HEK293T (cell line): Measurements from ENCODE around the gene FAM135A.
"Not testable (repeated sequence)": the region's sequence is repeated elsewhere in the genome, so short reads cannot be mapped to it uniquely, and the experiment has no call there.

Source experiments
- CTCF ChIA-PET: fragments of 350-600 bp; formaldehyde crosslinking; extraction: SDS; loops from one replicate; lab custom pipeline; 2021; ENCODE audit warnings: antibody characterized with exemption, inconsistent platforms; lab: Yijun Ruan, JAX
- POLR2A ChIA-PET: fragments of 350-600 bp; formaldehyde crosslinking; extraction: SDS; loops from one replicate; lab custom pipeline; 2020; ENCODE audit warnings: antibody characterized with exemption, inconsistent platforms; lab: Yijun Ruan, JAX
- DNase-seq: peaks from one replicate; pipeline ENCODE4 v3.0.0; 2012; ENCODE audit warnings: mixed read lengths; ENCODE audit errors: extremely low spot score
- ARNT ChIP-seq: fragments of 450-650 bp; IDR thresholded peaks from 2 replicates; pipeline ENCODE4 v1.6.1; 2017; ENCODE audit warnings: mild to moderate bottlenecking
- BHLHE40 ChIP-seq: fragments of 450-650 bp; IDR thresholded peaks from 2 replicates; pipeline ENCODE4 v1.6.1; 2016; ENCODE audit warnings: mild to moderate bottlenecking, moderate library complexity, borderline replicate concordance
- CTBP1 ChIP-seq: fragments of 450-650 bp; IDR thresholded peaks from 2 replicates; pipeline ENCODE4 v1.6.1; 2016; ENCODE audit warnings: borderline replicate concordance
- ELF4 ChIP-seq: fragments of 450-650 bp; IDR thresholded peaks from 2 replicates; pipeline ENCODE4 v1.6.1; 2017; ENCODE audit warnings: antibody characterized with exemption
- FOXA1 ChIP-seq: fragments of 450-650 bp; IDR thresholded peaks from 2 replicates; pipeline ENCODE4 v1.6.1; 2016; ENCODE audit warnings: mild to moderate bottlenecking
- FOXK2 ChIP-seq: fragments of 450-650 bp; IDR thresholded peaks from 2 replicates; pipeline ENCODE4 v1.6.1; 2016; ENCODE audit warnings: mild to moderate bottlenecking
- FOXM1 ChIP-seq: fragments of 450-650 bp; IDR thresholded peaks from 2 replicates; pipeline ENCODE4 v1.6.1; 2017; ENCODE audit warnings: mild to moderate bottlenecking, borderline replicate concordance
- HDGF ChIP-seq: fragments of 450-650 bp; IDR thresholded peaks from 2 replicates; pipeline ENCODE4 v1.6.1; 2017; ENCODE audit warnings: antibody characterized with exemption, borderline replicate concordance
- L3MBTL2 ChIP-seq: fragments of 450-650 bp; conservative IDR thresholded peaks from 2 replicates; pipeline ENCODE4 v1.6.1; 2016; ENCODE audit warnings: mild to moderate bottlenecking
- LEF1 ChIP-seq: fragments of 450-650 bp; IDR thresholded peaks from 2 replicates; pipeline ENCODE4 v1.6.1; 2017; ENCODE audit warnings: mild to moderate bottlenecking, borderline replicate concordance
- NFRKB ChIP-seq: fragments of 450-650 bp; IDR thresholded peaks from 2 replicates; pipeline ENCODE4 v1.6.1; 2016; ENCODE audit warnings: mild to moderate bottlenecking, moderate library complexity
- SP1 ChIP-seq: fragments of 450-650 bp; IDR thresholded peaks from 2 replicates; pipeline ENCODE4 v1.6.1; 2017
- SUZ12 ChIP-seq: fragments of 450-650 bp; IDR thresholded peaks from 2 replicates; pipeline ENCODE4 v1.6.1; 2016; ENCODE audit warnings: mild to moderate bottlenecking
- TARDBP ChIP-seq: fragments of 450-650 bp; IDR thresholded peaks from 2 replicates; pipeline ENCODE4 v1.6.1; 2016
- ZNF384 ChIP-seq: fragments of 450-650 bp; IDR thresholded peaks from 2 replicates; pipeline ENCODE4 v1.6.1; 2016
- TF ChIP-seq, protein P1 (sequence below): fragments of 450-650 bp; IDR thresholded peaks from 2 replicates; pipeline ENCODE4 v1.6.1; 2016

The FAM135A gene

DNA sequence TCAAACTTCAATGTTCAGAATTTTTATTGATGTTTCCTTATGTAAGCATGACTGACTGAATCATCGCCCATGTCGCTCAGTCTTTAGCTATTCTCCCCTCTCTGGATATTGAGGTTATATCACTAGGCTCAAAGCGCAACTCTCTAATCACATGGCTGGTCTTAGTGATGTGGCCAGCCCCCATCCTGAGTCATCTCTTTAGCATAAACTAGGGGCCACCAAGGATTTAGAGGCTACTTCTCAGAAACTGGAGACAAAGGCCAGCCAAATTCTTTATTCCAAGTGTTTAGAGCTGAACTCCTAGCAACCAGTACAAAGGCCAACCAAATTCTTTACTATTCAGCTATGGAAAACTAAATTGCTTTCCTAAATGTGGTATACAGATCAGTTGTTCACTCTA lies 61.4 kb downstream of the FAM135A start:
- ChIA-PET CTCF (no interaction called here), POLR2A (interaction anchor here (0.9 to 1.1 kb wide), 3 partner anchors 62 to 92 kb away, joined by 3 read pairs; partner anchors contain the start of genes FAM135A and SDHAF4)
- no peak for DNase-seq
- TF ChIP-seq SUZ12 (no peak), HDGF (no peak), ZNF384 (no peak), LEF1 (no peak), NFRKB (no peak), CTBP1 (no peak), FOXM1 (no peak), SP1 (no peak), FOXA1 (no peak), TARDBP (no peak), L3MBTL2 (no peak), FOXK2 (no peak), ARNT (no peak), ELF4 (no peak), BHLHE40 (no peak)
- TF ChIP-seq, protein P1, sequence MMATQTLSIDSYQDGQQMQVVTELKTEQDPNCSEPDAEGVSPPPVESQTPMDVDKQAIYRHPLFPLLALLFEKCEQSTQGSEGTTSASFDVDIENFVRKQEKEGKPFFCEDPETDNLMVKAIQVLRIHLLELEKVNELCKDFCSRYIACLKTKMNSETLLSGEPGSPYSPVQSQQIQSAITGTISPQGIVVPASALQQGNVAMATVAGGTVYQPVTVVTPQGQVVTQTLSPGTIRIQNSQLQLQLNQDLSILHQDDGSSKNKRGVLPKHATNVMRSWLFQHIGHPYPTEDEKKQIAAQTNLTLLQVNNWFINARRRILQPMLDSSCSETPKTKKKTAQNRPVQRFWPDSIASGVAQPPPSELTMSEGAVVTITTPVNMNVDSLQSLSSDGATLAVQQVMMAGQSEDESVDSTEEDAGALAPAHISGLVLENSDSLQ, result no peak

DNA sequence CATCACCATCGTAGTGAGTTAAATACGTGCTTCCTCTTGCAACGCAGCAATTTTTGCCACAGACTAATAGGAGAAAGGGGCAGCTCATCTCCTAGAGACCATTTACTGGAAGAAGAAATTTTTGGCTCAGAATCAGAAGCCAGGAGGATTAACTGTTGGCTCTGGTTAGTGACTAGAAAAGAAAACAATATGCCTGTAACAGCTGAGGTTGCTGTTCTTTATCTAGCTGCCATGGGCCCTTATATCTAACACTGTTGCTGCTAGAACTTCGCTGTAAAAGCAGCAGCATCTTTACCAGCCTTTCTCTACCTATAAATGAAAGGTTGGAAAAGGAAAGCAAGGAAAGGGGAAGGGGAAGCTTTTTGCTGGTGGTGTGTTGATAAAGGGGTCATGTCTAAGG lies 65.9 kb downstream of the FAM135A start:
- ChIA-PET CTCF (interaction anchor here (0.7 kb wide), 1 partner anchor 189 kb away, joined by 4 read pairs; no protein-coding TSS in a partner anchor), POLR2A (no interaction called here)
- no peak for TF ChIP-seq TARDBP
- TF ChIP-seq LEF1, result no peak
- TF ChIP-seq, protein P1, result no peak
- TF ChIP-seq L3MBTL2, result no peak
- no peak for TF ChIP-seq ARNT
- TF ChIP-seq SUZ12, result no peak
- TF ChIP-seq FOXA1, result no peak
- TF ChIP-seq SP1, result no peak
- no peak for TF ChIP-seq ZNF384
- no peak for TF ChIP-seq BHLHE40
- TF ChIP-seq FOXK2, result no peak
- TF ChIP-seq HDGF, result no peak
- no peak for TF ChIP-seq ELF4
- no peak for TF ChIP-seq NFRKB
- TF ChIP-seq CTBP1, result no peak
- no peak for TF ChIP-seq FOXM1
- DNase-seq, result no peak

DNA sequence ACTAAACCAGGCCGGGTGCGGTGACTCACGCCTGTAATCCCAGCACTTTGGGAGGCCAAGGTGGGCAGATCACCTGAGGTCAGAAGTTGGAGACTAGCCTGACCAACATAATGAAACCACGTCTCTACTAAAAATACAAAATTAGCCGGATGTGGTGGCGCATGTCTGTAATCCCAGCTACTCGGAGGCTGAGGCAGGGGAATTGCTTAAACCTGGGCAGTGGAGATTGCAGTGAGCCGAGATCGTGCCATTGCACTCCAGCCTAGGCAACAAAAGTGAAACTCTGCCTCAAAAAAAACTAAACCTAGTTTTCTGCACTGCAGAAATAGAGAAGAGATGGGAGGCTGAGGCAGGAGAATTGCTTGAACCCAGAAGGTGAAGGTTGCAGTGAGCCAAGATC lies 73.3 kb downstream of the FAM135A start:
- POLR2A ChIA-PET, DNase-seq, CTCF ChIA-PET: not testable (repeated sequence)

DNA sequence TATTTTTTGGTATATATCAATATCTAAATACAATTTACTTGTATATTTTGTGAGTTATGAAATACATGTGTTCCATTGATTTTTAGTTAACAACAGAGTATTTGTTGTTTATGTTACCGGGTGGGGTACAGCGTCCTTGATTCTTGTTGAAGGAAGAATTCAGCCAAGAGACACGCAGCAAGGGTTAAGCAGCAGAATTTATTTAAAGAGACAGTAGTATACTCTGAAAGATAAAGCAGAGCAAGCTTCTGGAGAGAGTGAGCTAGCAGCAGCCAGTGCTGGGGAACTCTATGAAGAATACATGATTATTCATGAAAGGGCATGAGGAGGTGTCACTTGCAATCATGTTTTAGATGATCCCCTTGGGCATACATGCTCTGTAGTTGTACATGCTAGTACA lies 76.1 kb downstream of the FAM135A start:
- POLR2A ChIA-PET, result no interaction called here
- no peak for DNase-seq
- CTCF ChIA-PET, result no interaction called here
- no peak for TF ChIP-seq L3MBTL2
- TF ChIP-seq NFRKB, result no peak
- TF ChIP-seq ZNF384, result no peak
- TF ChIP-seq FOXM1, result no peak
- TF ChIP-seq TARDBP, result no peak
- no peak for TF ChIP-seq SP1
- TF ChIP-seq LEF1, result no peak
- TF ChIP-seq BHLHE40, result no peak
- no peak for TF ChIP-seq FOXK2
- TF ChIP-seq, protein P1, result no peak
- TF ChIP-seq FOXA1, result no peak
- no peak for TF ChIP-seq HDGF
- TF ChIP-seq SUZ12, result no peak
- no peak for TF ChIP-seq CTBP1
- no peak for TF ChIP-seq ARNT
- TF ChIP-seq ELF4, result no peak

DNA sequence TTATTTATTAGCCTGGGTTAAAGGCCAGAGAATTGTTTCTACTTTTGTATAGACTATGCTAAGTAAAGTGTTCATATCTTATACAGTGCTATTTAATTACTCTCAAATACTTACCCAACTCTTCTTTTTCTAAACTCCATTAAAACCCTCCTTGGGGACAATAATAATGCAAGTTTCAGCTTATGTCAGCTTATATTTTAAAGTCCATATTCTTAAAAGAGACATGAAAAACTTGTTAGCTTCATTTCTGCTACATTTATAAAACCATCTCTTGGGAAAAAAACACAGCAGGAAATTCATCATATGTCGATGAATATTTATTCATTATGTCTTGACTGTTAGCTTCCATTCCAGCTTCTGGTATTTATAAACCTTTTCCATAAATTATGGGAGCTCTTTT lies 81.5 kb downstream of the FAM135A start:
- TF ChIP-seq FOXM1, result no peak
- TF ChIP-seq SP1, result no peak
- TF ChIP-seq, protein P1, result no peak
- TF ChIP-seq BHLHE40, result no peak
- no peak for TF ChIP-seq LEF1
- TF ChIP-seq HDGF, result no peak
- no peak for TF ChIP-seq NFRKB
- TF ChIP-seq TARDBP, result no peak
- TF ChIP-seq ELF4, result no peak
- no peak for TF ChIP-seq L3MBTL2
- no peak for TF ChIP-seq FOXK2
- no peak for TF ChIP-seq SUZ12
- TF ChIP-seq CTBP1, result no peak
- TF ChIP-seq FOXA1, result no peak
- TF ChIP-seq ZNF384, result no peak
- TF ChIP-seq ARNT, result no peak
- POLR2A ChIA-PET, result no interaction called here
- CTCF ChIA-PET, result no interaction called here
- DNase-seq, result no peak

DNA sequence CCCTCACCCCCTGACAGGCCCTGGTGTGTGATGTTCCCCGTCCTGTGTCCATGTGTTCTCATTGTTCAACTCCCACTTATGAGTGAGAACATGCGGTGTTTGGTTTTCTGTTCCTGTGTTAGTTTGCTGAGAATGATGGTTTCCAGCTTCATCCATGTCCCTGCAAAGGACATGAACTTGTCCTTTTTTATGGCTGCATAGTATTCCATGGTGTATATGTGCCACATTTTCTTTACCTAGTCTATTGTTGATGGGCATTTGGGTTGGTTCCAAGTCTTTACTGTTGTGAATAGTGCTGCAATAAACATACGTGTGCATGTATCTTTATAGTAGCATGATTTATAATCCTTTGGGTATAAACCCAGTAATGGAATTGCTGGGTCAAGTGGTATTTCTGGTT lies 82.5 kb downstream of the FAM135A start:
- POLR2A ChIA-PET, DNase-seq, CTCF ChIA-PET: not testable (repeated sequence)
